ENCODE measurements around the gene TXNDC2.
"Not testable (repeated sequence)": the region's sequence is repeated elsewhere in the genome, so short reads cannot be mapped to it uniquely, and the experiment has no call there.

The TXNDC2 gene

GRCh38 chr18:9852266-9853081, 33.3 kb upstream of the TXNDC2 start:
- H3K9ac ChIP-seq (ENCODE audit: low read length) = no peak overlapping the region
- H3K4me3 ChIP-seq (ENCODE audit: low read length) = no peak overlapping the region
- no peaks in the 10 kb centered on the region for H3K9me3 ChIP-seq (ENCODE audit: insufficient read depth, low read length)
- no peaks in the 10 kb centered on the region for H3K79me2 ChIP-seq (ENCODE audit: low read length)
- no peaks in the 10 kb centered on the region for H4K20me1 ChIP-seq (ENCODE audit: insufficient read depth, low read length)
- TF ChIP-seq CTCF (IDR thresholded peaks at IDR 0.05; ENCODE audit: low read depth, low read length) (no peak), EZH2phosphoT487 (IDR thresholded peaks at IDR 0.05; ENCODE audit: low read depth) (no peak)
- H3K27ac ChIP-seq (ENCODE audit: low read length) = no peak overlapping the region
- no peak overlapping the region for H3K4me2 ChIP-seq (ENCODE audit: low read length)
- H3K27me3 ChIP-seq (ENCODE audit: low read depth, low read length) = 0 out of 2 replicates have a peak, but pooled peaks cover 7% of the 10 kb centered on the region
- no peaks in the 10 kb centered on the region for H3K36me3 ChIP-seq (replicated peaks; ENCODE audit: low read depth, low read length)
- H2AFZ ChIP-seq (ENCODE audit: low read depth, low read length) = no peak overlapping the region
- no peaks in the 10 kb centered on the region for H3K4me1 ChIP-seq (ENCODE audit: low read length)

GRCh38 chr18:9854801-9855676, 30.7 kb upstream of the TXNDC2 start:
- H3K4me3 ChIP-seq (ENCODE audit: low read length) = no peak overlapping the region
- H3K9ac ChIP-seq (ENCODE audit: low read length) = no peak overlapping the region

GRCh38 chr18:9855681-9856080, 30.1 kb upstream of the TXNDC2 start:
- Histone ChIP-seq H3K36me3 (replicated peaks; ENCODE audit: low read depth, low read length) (no peaks in the 10 kb centered on the region), H3K27me3 (ENCODE audit: low read depth, low read length) (0 out of 2 replicates have a peak, but pooled peaks cover 4% of the 10 kb centered on the region), H3K79me2 (ENCODE audit: low read length) (no peaks in the 10 kb centered on the region), H3K4me3 (ENCODE audit: low read length) (no peak overlapping the region), H3K9me3 (ENCODE audit: insufficient read depth, low read length) (no peaks in the 10 kb centered on the region), H2AFZ (ENCODE audit: low read depth, low read length) (no peak overlapping the region), H3K4me2 (ENCODE audit: low read length) (no peak overlapping the region), H3K4me1 (ENCODE audit: low read length) (no peaks in the 10 kb centered on the region), H4K20me1 (ENCODE audit: insufficient read depth, low read length) (no peaks in the 10 kb centered on the region), H3K27ac (ENCODE audit: low read length) (no peak overlapping the region), H3K9ac (ENCODE audit: low read length) (no peak overlapping the region)
- TF ChIP-seq EZH2phosphoT487 (IDR thresholded peaks at IDR 0.05; ENCODE audit: low read depth) (no peak), CTCF (IDR thresholded peaks at IDR 0.05; ENCODE audit: low read depth, low read length) (no peak)

More at GRCh38 chr18:9854801-9855676, 30.7 kb upstream of the TXNDC2 start:
- no peaks in the 10 kb centered on the region for H3K4me1 ChIP-seq (ENCODE audit: low read length)
- no peak overlapping the region for H3K4me2 ChIP-seq (ENCODE audit: low read length)
- H2AFZ ChIP-seq (ENCODE audit: low read depth, low read length) = no peak overlapping the region
- H3K27me3 ChIP-seq (ENCODE audit: low read depth, low read length) = 0 out of 2 replicates have a peak, but pooled peaks cover 4% of the 10 kb centered on the region
- H3K79me2 ChIP-seq (ENCODE audit: low read length) = no peaks in the 10 kb centered on the region
- H3K36me3 ChIP-seq (replicated peaks; ENCODE audit: low read depth, low read length) = no peaks in the 10 kb centered on the region
- no peaks in the 10 kb centered on the region for H3K9me3 ChIP-seq (ENCODE audit: insufficient read depth, low read length)
- no peak for TF ChIP-seq CTCF (IDR thresholded peaks at IDR 0.05; ENCODE audit: low read depth, low read length)
- TF ChIP-seq EZH2phosphoT487 (IDR thresholded peaks at IDR 0.05; ENCODE audit: low read depth) = no peak
- no peak overlapping the region for H3K27ac ChIP-seq (ENCODE audit: low read length)
- no peaks in the 10 kb centered on the region for H4K20me1 ChIP-seq (ENCODE audit: insufficient read depth, low read length)

GRCh38 chr18:9856092-9856491, 29.7 kb upstream of the TXNDC2 start:
- Histone ChIP-seq H3K36me3 (replicated peaks; ENCODE audit: low read depth, low read length) (no peaks in the 10 kb centered on the region), H3K27me3 (ENCODE audit: low read depth, low read length) (0 out of 2 replicates have a peak, but pooled peaks cover 4% of the 10 kb centered on the region), H3K9me3 (ENCODE audit: insufficient read depth, low read length) (no peaks in the 10 kb centered on the region), H4K20me1 (ENCODE audit: insufficient read depth, low read length) (no peaks in the 10 kb centered on the region), H3K79me2 (ENCODE audit: low read length) (no peaks in the 10 kb centered on the region), H3K9ac (ENCODE audit: low read length) (no peak overlapping the region), H3K4me3 (ENCODE audit: low read length) (no peak overlapping the region), H3K4me2 (ENCODE audit: low read length) (no peak overlapping the region), H3K4me1 (ENCODE audit: low read length) (no peaks in the 10 kb centered on the region), H3K27ac (ENCODE audit: low read length) (no peak overlapping the region), H2AFZ (ENCODE audit: low read depth, low read length) (no peak overlapping the region)
- TF ChIP-seq EZH2phosphoT487 (IDR thresholded peaks at IDR 0.05; ENCODE audit: low read depth) (no peak), CTCF (IDR thresholded peaks at IDR 0.05; ENCODE audit: low read depth, low read length) (no peak)

GRCh38 chr18:9857479-9857998, 28.2 kb upstream of the TXNDC2 start:
- not testable (repeated sequence) for H3K27ac ChIP-seq (ENCODE audit: low read length); H3K4me1 ChIP-seq (ENCODE audit: low read length); H3K9me3 ChIP-seq (ENCODE audit: insufficient read depth, low read length); H2AFZ ChIP-seq (ENCODE audit: low read depth, low read length); H3K9ac ChIP-seq (ENCODE audit: low read length); H4K20me1 ChIP-seq (ENCODE audit: insufficient read depth, low read length); H3K4me3 ChIP-seq (ENCODE audit: low read length); H3K27me3 ChIP-seq (ENCODE audit: low read depth, low read length); H3K4me2 ChIP-seq (ENCODE audit: low read length); H3K36me3 ChIP-seq (replicated peaks; ENCODE audit: low read depth, low read length); H3K79me2 ChIP-seq (ENCODE audit: low read length)
